Esophagus muscularis mucosa (tissue), 4 donors: ENCODE results near the gene TNFRSF14.

ENCODE experiments used
- CTCF ChIP-seq, 3 experiments: fragments of 200-600 bp in 2 of 3; fragments of 450-650 bp in 1 of 3; sonication (generic) in 2 of 3; IDR thresholded peaks; one replicate each; pipeline ENCODE4 v1.5.1; 2017 to 2019; ENCODE audit warnings: antibody characterized with exemption in 3 of 3, mild to moderate bottlenecking in 2 of 3, moderate library complexity in 1 of 3
- EP300 ChIP-seq: sonication (generic); formaldehyde crosslinking; IDR thresholded peaks from one replicate; pipeline ENCODE4 v1.6.1; 2017; ENCODE audit warnings: antibody characterized with exemption
- POLR2A ChIP-seq: fragments of 450-650 bp; IDR thresholded peaks from one replicate; pipeline ENCODE4 v1.6.1; 2017; ENCODE audit warnings: antibody characterized with exemption, moderate library complexity, mild to moderate bottlenecking, low read depth
- POLR2AphosphoS5 ChIP-seq, 2 donors: sonication (generic); formaldehyde crosslinking; IDR thresholded peaks; one replicate each; pipeline ENCODE4 v1.6.1; 2017; ENCODE audit warnings: antibody characterized with exemption in 2 of 2

GRCh38 chr1:2532485-2533160 is 23.5 kb upstream of the TNFRSF14 start:
- TF ChIP-seq CTCF (IDR thresholded peaks at IDR 0.05) (no peak), POLR2AphosphoS5 (IDR thresholded peaks at IDR 0.05) (no peak), POLR2A (no peak), EP300 (no peak)
